ENCODE data around the gene JOSD2. TPM values are rescaled to one million over a fixed set of nuclear protein-coding genes. Genes with fewer than 3 reads are reported as not detected.
"Not testable (repeated sequence)": the region's sequence is repeated elsewhere in the genome, so short reads cannot be mapped to it uniquely, and the experiment has no call there.

The JOSD2 gene
- total RNA-seq, 1 donor from 2014 or later, result 19.1 TPM

DNA sequence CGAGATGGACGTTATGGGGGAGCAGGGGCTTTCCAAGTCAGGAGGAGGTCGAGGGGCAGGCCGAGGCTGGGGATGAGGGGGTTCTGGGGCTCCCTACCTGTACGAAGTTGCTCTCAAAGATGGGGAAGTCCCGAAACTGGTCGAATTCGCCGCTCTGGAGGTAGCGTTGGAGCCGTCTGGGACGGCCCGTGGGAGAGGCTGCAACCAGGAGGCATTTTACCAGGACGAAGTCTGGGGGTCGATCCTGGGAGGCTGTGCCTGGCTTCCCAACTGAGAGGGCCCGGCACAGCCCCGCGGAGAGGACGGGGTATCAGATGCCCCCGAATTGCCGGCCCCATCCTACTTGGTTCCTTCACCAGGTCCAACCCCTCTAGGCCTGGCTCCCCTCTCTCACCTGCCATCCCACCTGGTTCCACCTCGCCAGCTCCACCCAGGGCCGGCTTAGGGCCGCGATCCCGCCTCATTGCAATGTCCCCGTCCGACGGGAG is 35.2 kb downstream of the JOSD2 start:
- Mint-ChIP-seq H3K27ac (ENCODE audit: unreplicated experiment) (peak overlapping the region; percentile 81), H3K9me3 (ENCODE audit: unreplicated experiment) (peaks cover 15% of the 10 kb centered on the region), H3K4me1 (ENCODE audit: low read depth, unreplicated experiment) (peaks cover 3% of the 10 kb centered on the region), H3K27me3 (ENCODE audit: unreplicated experiment) (peaks cover 14% of the 10 kb centered on the region), H3K36me3 (ENCODE audit: unreplicated experiment) (peaks cover 4% of the 10 kb centered on the region), H3K4me3 (ENCODE audit: unreplicated experiment) (peak overlapping the region; percentile 74)
- TF ChIP-seq, protein P1, sequence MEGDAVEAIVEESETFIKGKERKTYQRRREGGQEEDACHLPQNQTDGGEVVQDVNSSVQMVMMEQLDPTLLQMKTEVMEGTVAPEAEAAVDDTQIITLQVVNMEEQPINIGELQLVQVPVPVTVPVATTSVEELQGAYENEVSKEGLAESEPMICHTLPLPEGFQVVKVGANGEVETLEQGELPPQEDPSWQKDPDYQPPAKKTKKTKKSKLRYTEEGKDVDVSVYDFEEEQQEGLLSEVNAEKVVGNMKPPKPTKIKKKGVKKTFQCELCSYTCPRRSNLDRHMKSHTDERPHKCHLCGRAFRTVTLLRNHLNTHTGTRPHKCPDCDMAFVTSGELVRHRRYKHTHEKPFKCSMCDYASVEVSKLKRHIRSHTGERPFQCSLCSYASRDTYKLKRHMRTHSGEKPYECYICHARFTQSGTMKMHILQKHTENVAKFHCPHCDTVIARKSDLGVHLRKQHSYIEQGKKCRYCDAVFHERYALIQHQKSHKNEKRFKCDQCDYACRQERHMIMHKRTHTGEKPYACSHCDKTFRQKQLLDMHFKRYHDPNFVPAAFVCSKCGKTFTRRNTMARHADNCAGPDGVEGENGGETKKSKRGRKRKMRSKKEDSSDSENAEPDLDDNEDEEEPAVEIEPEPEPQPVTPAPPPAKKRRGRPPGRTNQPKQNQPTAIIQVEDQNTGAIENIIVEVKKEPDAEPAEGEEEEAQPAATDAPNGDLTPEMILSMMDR (IDR thresholded peaks at IDR 0.05; ENCODE audit: partially characterized antibody, unreplicated experiment), result no peak
- DNase-seq, result no peak

DNA sequence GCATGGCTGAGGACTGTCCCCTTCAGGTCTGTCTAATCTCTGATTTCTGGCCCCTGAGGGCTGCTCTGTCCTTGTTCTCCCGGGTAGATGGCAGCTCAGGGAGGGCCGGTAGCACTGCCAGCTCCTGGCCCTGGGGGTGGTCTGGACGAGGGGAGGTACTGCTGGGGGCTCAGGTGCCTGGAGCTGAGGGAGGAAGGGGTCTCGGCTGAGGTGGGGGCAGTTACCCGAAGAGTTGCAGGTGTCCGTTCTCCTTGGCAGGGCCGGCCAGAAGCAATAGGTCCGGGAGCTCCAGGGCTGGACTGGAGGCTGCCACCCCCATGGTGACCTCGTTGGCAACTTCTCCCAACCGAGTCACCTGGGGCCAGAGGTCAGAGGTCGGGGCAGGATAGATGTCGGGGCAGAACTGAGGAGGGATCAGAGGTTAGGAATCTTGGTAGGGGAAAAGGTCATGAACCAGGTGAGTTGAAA is 35.9 kb downstream of the JOSD2 start:
- Mint-ChIP-seq H3K9me3 (ENCODE audit: unreplicated experiment) (peaks cover 15% of the 10 kb centered on the region), H3K36me3 (ENCODE audit: unreplicated experiment) (peaks cover 4% of the 10 kb centered on the region), H3K27me3 (ENCODE audit: unreplicated experiment) (peaks cover 14% of the 10 kb centered on the region), H3K27ac (ENCODE audit: unreplicated experiment) (peak overlapping the region; percentile 81), H3K4me1 (ENCODE audit: low read depth, unreplicated experiment) (peaks cover 3% of the 10 kb centered on the region), H3K4me3 (ENCODE audit: unreplicated experiment) (peak overlapping the region; percentile 74)
- TF ChIP-seq, protein P1 (IDR thresholded peaks at IDR 0.05; ENCODE audit: partially characterized antibody, unreplicated experiment), result no peak
- peak; percentile 5 for DNase-seq

DNA sequence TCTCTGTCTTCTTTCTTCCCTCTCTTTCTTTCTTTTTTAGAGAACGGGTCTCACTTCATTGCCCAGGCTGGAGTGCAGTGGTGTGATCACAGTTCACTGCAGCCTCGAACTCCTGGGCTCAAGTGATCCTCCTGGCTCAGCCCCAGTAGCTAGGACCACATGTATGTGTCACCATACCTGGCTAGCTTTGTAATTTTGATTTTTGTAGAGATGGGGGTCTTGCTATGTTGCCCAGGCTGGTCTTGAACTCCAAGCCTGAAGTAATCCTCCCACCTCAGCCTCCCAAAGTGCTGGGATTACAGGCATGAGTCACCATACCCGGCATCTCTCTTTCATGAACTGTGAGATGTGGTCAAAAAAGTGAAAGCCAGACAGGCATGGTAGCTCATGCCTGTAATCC is 37.7 kb downstream of the JOSD2 start:
- H3K27me3 Mint-ChIP-seq (ENCODE audit: unreplicated experiment), result peaks cover 15% of the 10 kb centered on the region
- H3K4me1 Mint-ChIP-seq (ENCODE audit: low read depth, unreplicated experiment); H3K4me3 Mint-ChIP-seq (ENCODE audit: unreplicated experiment); H3K36me3 Mint-ChIP-seq (ENCODE audit: unreplicated experiment); H3K27ac Mint-ChIP-seq (ENCODE audit: unreplicated experiment); DNase-seq: not testable (repeated sequence)
- peaks cover 16% of the 10 kb centered on the region for H3K9me3 Mint-ChIP-seq (ENCODE audit: unreplicated experiment)

DNA sequence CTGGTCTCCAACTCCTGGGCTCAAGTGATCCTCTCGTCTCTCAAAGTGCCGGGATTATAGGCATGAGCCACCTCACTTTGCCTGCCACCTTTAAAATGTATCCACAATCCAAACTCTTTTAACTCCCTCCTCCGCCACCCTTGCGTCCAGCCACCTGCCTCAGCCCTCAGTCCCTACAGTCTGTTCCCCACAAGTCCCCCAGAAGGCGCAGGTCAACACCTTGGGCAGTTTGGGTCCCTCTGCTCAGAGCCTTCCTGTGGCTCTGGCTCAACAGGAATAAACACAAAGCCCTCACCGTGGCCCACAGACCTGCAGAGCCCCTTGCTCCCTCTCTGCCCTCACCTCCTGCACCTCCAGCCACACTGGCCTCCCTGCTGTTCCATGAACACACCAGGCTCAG is 42.2 kb downstream of the JOSD2 start:
- no peaks in the 10 kb centered on the region for H3K36me3 Mint-ChIP-seq (ENCODE audit: unreplicated experiment)
- TF ChIP-seq, protein P1 (IDR thresholded peaks at IDR 0.05; ENCODE audit: partially characterized antibody, unreplicated experiment), result no peak
- DNase-seq, result no peak
- no peaks in the 10 kb centered on the region for H3K4me1 Mint-ChIP-seq (ENCODE audit: low read depth, unreplicated experiment)
- H3K27me3 Mint-ChIP-seq (ENCODE audit: unreplicated experiment), result peaks cover 3% of the 10 kb centered on the region
- no peak overlapping the region for H3K27ac Mint-ChIP-seq (ENCODE audit: unreplicated experiment)
- peaks cover 6% of the 10 kb centered on the region for H3K9me3 Mint-ChIP-seq (ENCODE audit: unreplicated experiment)
- no peak overlapping the region for H3K4me3 Mint-ChIP-seq (ENCODE audit: unreplicated experiment)

DNA sequence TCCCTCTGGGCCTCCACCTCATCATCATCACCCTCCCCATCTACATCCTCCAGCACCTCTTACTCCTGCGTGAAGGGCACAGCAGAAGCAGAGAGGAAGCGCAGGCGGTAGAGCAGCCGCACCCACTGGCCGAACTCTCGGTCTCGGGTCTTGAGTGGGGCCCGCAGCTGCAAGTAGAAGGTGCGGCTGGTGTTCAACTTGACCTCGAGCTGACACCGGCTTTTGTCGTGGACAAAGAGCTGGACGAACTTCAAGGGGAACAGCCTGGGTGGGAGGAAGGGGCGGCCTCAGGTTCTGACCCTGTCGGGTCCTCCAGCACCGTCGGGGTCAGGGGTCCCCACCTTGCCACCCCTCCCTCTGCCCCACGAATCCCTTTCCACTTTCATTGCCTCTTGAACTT is 43.4 kb downstream of the JOSD2 start:
- no peaks in the 10 kb centered on the region for H3K4me1 Mint-ChIP-seq (ENCODE audit: low read depth, unreplicated experiment)
- TF ChIP-seq, protein P1 (IDR thresholded peaks at IDR 0.05; ENCODE audit: partially characterized antibody, unreplicated experiment), result no peak
- no peaks in the 10 kb centered on the region for H3K36me3 Mint-ChIP-seq (ENCODE audit: unreplicated experiment)
- DNase-seq, result no peak
- no peak overlapping the region for H3K27ac Mint-ChIP-seq (ENCODE audit: unreplicated experiment)
- H3K4me3 Mint-ChIP-seq (ENCODE audit: unreplicated experiment), result no peak overlapping the region
- peaks cover 6% of the 10 kb centered on the region for H3K9me3 Mint-ChIP-seq (ENCODE audit: unreplicated experiment)
- H3K27me3 Mint-ChIP-seq (ENCODE audit: unreplicated experiment), result peaks cover 3% of the 10 kb centered on the region
